Glutamatergic neuron (in vitro differentiated cells): ENCODE data around the gene PTPRN2. TPM values are rescaled to one million over a fixed set of nuclear protein-coding genes. Genes with fewer than 3 reads are reported as not detected.
A peak's percentile ranks its signal among the peaks of the same experiment; 100 is the strongest.
"Not testable (repeated sequence)": the region's sequence is repeated elsewhere in the genome, so short reads cannot be mapped to it uniquely, and the experiment has no call there.

Experiments
- DNase-seq: peaks from one replicate; pipeline ENCODE4 v3.0.0; 2022
- H3K27ac Mint-ChIP-seq: one replicate; pipeline ENCODE4 v1.8.0; 2020; ENCODE audit warnings: mild to moderate bottlenecking, mixed read lengths, inconsistent platforms; ENCODE audit not compliant: unreplicated experiment
- H3K27me3 Mint-ChIP-seq: one replicate; pipeline ENCODE4 v1.8.0; 2020; ENCODE audit warnings: mild to moderate bottlenecking, moderate library complexity, mixed read lengths, inconsistent platforms; ENCODE audit not compliant: unreplicated experiment
- H3K36me3 Mint-ChIP-seq: one replicate; pipeline ENCODE4 v1.8.0; 2020; ENCODE audit warnings: mild to moderate bottlenecking, mixed read lengths, inconsistent platforms; ENCODE audit not compliant: unreplicated experiment
- H3K4me1 Mint-ChIP-seq: one replicate; pipeline ENCODE4 v1.8.0; 2020; ENCODE audit warnings: mild to moderate bottlenecking, low read depth, mixed read lengths, inconsistent platforms; ENCODE audit not compliant: unreplicated experiment
- H3K4me3 Mint-ChIP-seq: one replicate; pipeline ENCODE4 v1.8.0; 2020; ENCODE audit warnings: mild to moderate bottlenecking, mixed read lengths, inconsistent platforms; ENCODE audit not compliant: unreplicated experiment
- H3K9me3 Mint-ChIP-seq: one replicate; pipeline ENCODE4 v1.8.0; 2020; ENCODE audit warnings: mild to moderate bottlenecking, moderate library complexity, mixed read lengths, inconsistent platforms; ENCODE audit not compliant: unreplicated experiment
- CTCF ChIP-seq: fragments of 200-600 bp; sonication (generic); IDR thresholded peaks from one replicate; pipeline ENCODE4 v1.5.0; 2021; ENCODE audit not compliant: partially characterized antibody, unreplicated experiment
- total RNA-seq: library from RNA; stranded (reverse); fragmentation: NEBNext Ultra II Directional; extraction: Animal tissue kit (Norgen Biotek cat#: 25700); gene quantifications from one replicate; pipeline ENCODE4 v1.2.1, GENCODE V29; 2021; ENCODE audit not compliant: unreplicated experiment

Gene PTPRN2
- total RNA-seq, 1 donor from 2014 or later = 49.0 TPM

DNA sequence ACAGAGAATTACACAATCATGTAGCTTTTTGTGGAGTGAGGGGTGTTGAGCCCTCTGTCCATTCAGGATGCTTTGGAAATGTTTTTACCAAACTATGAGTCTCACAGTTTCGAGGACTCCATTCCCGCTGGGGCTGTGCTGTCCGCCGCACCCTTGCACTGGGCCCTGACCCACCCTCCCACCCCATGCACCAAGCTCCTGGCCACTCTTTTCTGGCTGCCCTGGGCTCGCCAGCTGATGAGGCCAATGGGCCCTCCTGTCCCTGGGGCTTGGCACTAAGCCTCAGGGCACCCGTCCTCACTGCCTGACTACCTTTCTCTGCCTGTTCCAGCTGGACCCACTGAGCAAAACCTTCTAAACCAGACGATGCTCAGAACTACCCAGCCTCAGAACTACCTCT lies 332.1 kb downstream of the PTPRN2 start:
- peaks cover 8% of the 10 kb centered on the region for H3K36me3 Mint-ChIP-seq
- no peak overlapping the region for H3K27ac Mint-ChIP-seq
- no peak for DNase-seq
- peaks cover 8% of the 10 kb centered on the region for H3K27me3 Mint-ChIP-seq
- peaks cover 15% of the 10 kb centered on the region for H3K9me3 Mint-ChIP-seq
- H3K4me3 Mint-ChIP-seq = no peak overlapping the region
- H3K4me1 Mint-ChIP-seq = no peaks in the 10 kb centered on the region
- no peak for TF ChIP-seq CTCF

- Mint-ChIP-seq H3K27me3 (peaks cover 8% of the 10 kb centered on the region), H3K9me3 (peaks cover 14% of the 10 kb centered on the region), H3K4me1 (no peaks in the 10 kb centered on the region), H3K4me3 (no peak overlapping the region), H3K27ac (no peak overlapping the region), H3K36me3 (peaks cover 8% of the 10 kb centered on the region)
- peak; percentile 7 for DNase-seq
- no peak for TF ChIP-seq CTCF
These were observed 332.5 kb downstream of the PTPRN2 start for GRCh38 chr7:158255156-158255555.

- not testable (repeated sequence) for DNase-seq, H3K27me3 Mint-ChIP-seq, H3K36me3 Mint-ChIP-seq, H3K4me1 Mint-ChIP-seq, H3K4me3 Mint-ChIP-seq, H3K27ac Mint-ChIP-seq
- H3K9me3 Mint-ChIP-seq = peaks cover 11% of the 10 kb centered on the region
These were observed 334.0 kb downstream of the PTPRN2 start for GRCh38 chr7:158253670-158254045.

DNA sequence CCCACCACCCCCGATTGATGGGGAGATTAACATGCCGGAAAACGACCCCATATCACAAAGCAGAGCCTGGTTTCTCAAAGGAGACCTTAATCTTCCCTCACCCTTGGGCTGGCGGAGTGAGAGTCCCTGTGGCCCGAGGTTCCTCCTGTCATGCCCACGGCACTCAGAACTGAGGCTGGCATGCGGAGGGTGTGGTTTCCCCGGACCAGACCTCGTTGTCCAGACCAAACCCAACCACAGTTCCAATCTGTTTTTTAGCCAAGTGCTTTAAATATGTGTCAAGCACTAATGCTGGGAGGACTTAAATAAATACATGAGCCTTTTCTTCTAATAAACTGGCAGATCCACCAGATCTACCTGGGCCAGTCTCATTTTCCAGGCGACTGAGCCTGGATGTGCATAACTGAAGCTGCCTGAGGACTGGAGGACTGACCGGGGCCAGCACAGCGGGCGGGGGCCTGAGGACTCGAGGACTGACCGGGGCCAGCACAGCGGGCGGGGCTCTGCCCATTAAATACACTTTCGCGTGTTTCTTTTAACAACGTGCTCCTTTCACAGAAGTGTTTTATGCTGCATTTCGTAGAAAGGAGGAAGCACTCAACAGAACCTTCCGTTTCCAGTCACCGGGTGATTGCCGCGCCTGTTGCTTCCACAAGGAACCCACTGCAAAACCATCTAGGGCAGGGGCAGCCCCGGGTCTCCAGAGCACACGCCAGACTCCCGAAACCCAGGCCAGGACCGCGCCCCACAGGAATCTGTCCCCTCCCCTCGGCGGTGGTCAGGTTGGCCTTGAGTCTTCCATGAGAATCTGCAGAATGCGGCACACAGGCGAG lies 334.6 kb downstream of the PTPRN2 start:
- H3K27ac Mint-ChIP-seq = no peak overlapping the region
- no peak for TF ChIP-seq CTCF
- H3K27me3 Mint-ChIP-seq = peaks cover 2% of the 10 kb centered on the region

GRCh38 chr7:158252081-158252836 lies 335.4 kb downstream of the PTPRN2 start:
- Mint-ChIP-seq H3K27me3 (peaks cover 2% of the 10 kb centered on the region), H3K36me3 (no peaks in the 10 kb centered on the region), H3K9me3 (peaks cover 11% of the 10 kb centered on the region), H3K4me1 (no peaks in the 10 kb centered on the region), H3K27ac (no peak overlapping the region), H3K4me3 (no peak overlapping the region)
- TF ChIP-seq CTCF = no peak
- DNase-seq = no peak

More for the DNA sequence above, 334.6 kb downstream of the PTPRN2 start:
- no peak overlapping the region for H3K4me3 Mint-ChIP-seq
- DNase-seq = no peak
- peaks cover under 1% of the 10 kb centered on the region for H3K36me3 Mint-ChIP-seq
- no peaks in the 10 kb centered on the region for H3K4me1 Mint-ChIP-seq
- peaks cover 11% of the 10 kb centered on the region for H3K9me3 Mint-ChIP-seq
